Suprapubic skin (tissue), 4 donors: ENCODE measurements around the gene PLCXD3.

Experiments
- CTCF ChIP-seq, 2 donors: fragments of 200-600 bp in 1 of 2; fragments of 450-650 bp in 1 of 2; sonication (generic) in 1 of 2; IDR thresholded peaks; one replicate each; pipeline ENCODE4 v1.5.1; 2016 to 2019; ENCODE audit warnings: antibody characterized with exemption in 2 of 2, mild to moderate bottlenecking in 1 of 2, moderate library complexity in 1 of 2
- EP300 ChIP-seq: sonication (generic); formaldehyde crosslinking; IDR thresholded peaks from one replicate; pipeline ENCODE4 v1.6.1; 2017; ENCODE audit warnings: antibody characterized with exemption
- POLR2A ChIP-seq, 2 donors: fragments of 450-650 bp; IDR thresholded peaks; one replicate each; pipeline ENCODE4 v1.6.1; 2017; ENCODE audit warnings: antibody characterized with exemption in 2 of 2, mild to moderate bottlenecking in 2 of 2, moderate library complexity in 2 of 2
- POLR2AphosphoS5 ChIP-seq, 3 donors: sonication (generic); formaldehyde crosslinking; IDR thresholded peaks; one replicate each; pipeline ENCODE4 v1.6.1; 2017; ENCODE audit warnings: antibody characterized with exemption in 3 of 3

- no peak for TF ChIP-seq POLR2AphosphoS5 (IDR thresholded peaks at IDR 0.05)
- no peak for TF ChIP-seq EP300
- TF ChIP-seq CTCF (IDR thresholded peaks at IDR 0.05) = no peak
- TF ChIP-seq POLR2A (IDR thresholded peaks at IDR 0.05) = no peak
These were observed 6.5 kb downstream of the PLCXD3 start for GRCh38 chr5:41503860-41504259.
